Glutamatergic neuron (in vitro differentiated cells): ENCODE data around the gene REV3L. TPM values are rescaled to one million over a fixed set of nuclear protein-coding genes. Genes with fewer than 3 reads are reported as not detected.
A peak's percentile ranks its signal among the peaks of the same experiment; 100 is the strongest.

ENCODE experiments used
- DNase-seq: peaks from one replicate; pipeline ENCODE4 v3.0.0; 2022
- H3K27ac Mint-ChIP-seq: one replicate; pipeline ENCODE4 v1.8.0; 2020; ENCODE audit warnings: mild to moderate bottlenecking, mixed read lengths, inconsistent platforms; ENCODE audit not compliant: unreplicated experiment
- H3K27me3 Mint-ChIP-seq: one replicate; pipeline ENCODE4 v1.8.0; 2020; ENCODE audit warnings: mild to moderate bottlenecking, moderate library complexity, mixed read lengths, inconsistent platforms; ENCODE audit not compliant: unreplicated experiment
- H3K36me3 Mint-ChIP-seq: one replicate; pipeline ENCODE4 v1.8.0; 2020; ENCODE audit warnings: mild to moderate bottlenecking, mixed read lengths, inconsistent platforms; ENCODE audit not compliant: unreplicated experiment
- H3K4me1 Mint-ChIP-seq: one replicate; pipeline ENCODE4 v1.8.0; 2020; ENCODE audit warnings: mild to moderate bottlenecking, low read depth, mixed read lengths, inconsistent platforms; ENCODE audit not compliant: unreplicated experiment
- H3K4me3 Mint-ChIP-seq: one replicate; pipeline ENCODE4 v1.8.0; 2020; ENCODE audit warnings: mild to moderate bottlenecking, mixed read lengths, inconsistent platforms; ENCODE audit not compliant: unreplicated experiment
- H3K9me3 Mint-ChIP-seq: one replicate; pipeline ENCODE4 v1.8.0; 2020; ENCODE audit warnings: mild to moderate bottlenecking, moderate library complexity, mixed read lengths, inconsistent platforms; ENCODE audit not compliant: unreplicated experiment
- CTCF ChIP-seq: fragments of 200-600 bp; sonication (generic); IDR thresholded peaks from one replicate; pipeline ENCODE4 v1.5.0; 2021; ENCODE audit not compliant: partially characterized antibody, unreplicated experiment
- total RNA-seq: library from RNA; stranded (reverse); fragmentation: NEBNext Ultra II Directional; extraction: Animal tissue kit (Norgen Biotek cat#: 25700); gene quantifications from one replicate; pipeline ENCODE4 v1.2.1, GENCODE V29; 2021; ENCODE audit not compliant: unreplicated experiment

REV3L gene
- total RNA-seq, 1 donor from 2014 or later, result 33.3 TPM

DNA sequence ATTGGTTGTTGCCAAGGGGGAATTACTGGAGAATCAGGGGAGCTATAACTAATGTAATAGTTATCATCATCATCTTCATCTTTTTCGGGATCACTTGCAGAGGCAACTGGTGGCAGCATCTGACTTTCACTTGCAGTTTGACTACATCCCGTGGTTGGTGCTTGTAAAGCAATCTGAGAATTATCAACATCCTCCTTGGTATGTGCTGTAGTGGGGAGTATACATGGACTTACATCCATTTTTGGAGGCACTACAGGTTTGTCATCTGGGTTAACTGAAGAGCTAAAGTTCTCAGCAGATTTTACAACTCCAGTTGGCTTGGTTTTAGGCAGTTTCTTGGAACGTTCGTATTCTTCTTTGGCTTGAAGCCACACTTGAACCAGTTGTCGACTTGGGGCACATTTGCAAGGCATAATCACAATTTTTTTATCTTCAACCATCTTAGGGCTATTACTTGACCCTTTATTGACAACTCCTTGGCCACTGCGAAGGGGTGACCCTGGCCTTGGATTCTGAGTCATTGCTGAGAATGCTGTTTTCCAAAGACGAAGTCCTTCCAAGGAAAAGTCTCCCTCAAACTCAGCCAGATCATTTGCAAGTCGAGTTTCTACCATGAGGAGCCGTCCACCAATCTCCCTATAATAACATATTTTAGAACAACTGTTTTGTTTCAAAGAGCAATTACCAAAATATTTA lies 115.5 kb downstream of the REV3L start:
- H3K4me1 Mint-ChIP-seq, result no peaks in the 10 kb centered on the region
- no peak overlapping the region for H3K4me3 Mint-ChIP-seq
- no peaks in the 10 kb centered on the region for H3K36me3 Mint-ChIP-seq
- H3K27ac Mint-ChIP-seq, result no peak overlapping the region
- no peaks in the 10 kb centered on the region for H3K27me3 Mint-ChIP-seq
- no peaks in the 10 kb centered on the region for H3K9me3 Mint-ChIP-seq
- DNase-seq, result no peak
- no peak for TF ChIP-seq CTCF

- Mint-ChIP-seq H3K9me3 (no peaks in the 10 kb centered on the region), H3K4me1 (no peaks in the 10 kb centered on the region), H3K27ac (no peak overlapping the region), H3K4me3 (no peak overlapping the region), H3K27me3 (no peaks in the 10 kb centered on the region), H3K36me3 (no peaks in the 10 kb centered on the region)
- TF ChIP-seq CTCF, result peak; percentile 56
- DNase-seq, result peak; percentile 48
Measured at GRCh38 chr6:111361648-111362047, 121.4 kb downstream of the REV3L start.

- Mint-ChIP-seq H3K9me3 (peaks cover 2% of the 10 kb centered on the region), H3K4me3 (no peak overlapping the region), H3K27ac (no peak overlapping the region), H3K27me3 (no peaks in the 10 kb centered on the region), H3K4me1 (no peaks in the 10 kb centered on the region), H3K36me3 (no peaks in the 10 kb centered on the region)
- no peak for DNase-seq
- TF ChIP-seq CTCF, result no peak
Measured at GRCh38 chr6:111358454-111358853, 124.6 kb downstream of the REV3L start.

DNA sequence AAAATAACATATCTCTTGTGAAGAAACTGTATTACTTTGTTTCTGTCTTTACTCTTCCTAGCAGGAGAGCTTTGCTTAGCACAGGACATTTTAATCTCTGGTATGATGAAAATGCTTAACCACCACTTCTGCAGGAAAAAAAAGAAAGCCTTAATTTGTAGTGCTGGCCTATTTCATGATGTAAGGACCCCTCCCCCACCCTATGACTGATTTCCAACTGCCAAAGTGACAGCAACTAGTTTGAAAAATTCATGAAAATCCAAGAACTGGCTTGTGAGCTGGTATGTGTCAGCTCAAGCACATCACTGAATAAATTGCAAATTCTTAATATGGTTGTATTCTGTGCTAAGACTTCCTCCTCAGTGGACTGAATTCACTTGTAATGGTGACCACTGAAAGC lies 125.3 kb downstream of the REV3L start:
- Mint-ChIP-seq H3K27ac (no peak overlapping the region), H3K4me3 (no peak overlapping the region)
- TF ChIP-seq CTCF, result no peak

DNA sequence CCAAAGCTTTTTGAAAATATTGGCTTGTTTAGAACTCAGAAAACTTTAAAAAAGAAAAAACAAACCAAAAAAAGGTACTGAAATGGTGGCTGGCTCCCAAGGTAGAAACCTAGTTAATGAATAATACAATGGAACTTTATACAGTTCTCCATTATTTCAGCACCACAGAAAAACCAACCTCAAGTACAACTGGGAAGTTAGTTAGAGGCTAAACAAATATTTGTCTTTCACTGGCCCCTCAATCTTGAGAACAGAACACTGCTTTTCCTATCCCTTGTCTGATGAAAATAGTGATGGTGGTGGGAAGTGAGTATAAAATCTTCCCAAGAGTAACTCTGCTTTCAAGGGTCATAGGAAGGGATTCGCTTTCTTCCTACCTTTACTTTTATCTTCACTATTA lies 126.5 kb downstream of the REV3L start:
- Mint-ChIP-seq H3K27me3 (no peaks in the 10 kb centered on the region), H3K4me3 (no peak overlapping the region), H3K9me3 (peaks cover 2% of the 10 kb centered on the region), H3K27ac (no peak overlapping the region), H3K36me3 (no peaks in the 10 kb centered on the region), H3K4me1 (no peaks in the 10 kb centered on the region)
- no peak for DNase-seq
- TF ChIP-seq CTCF, result no peak

More for the DNA sequence above, 125.3 kb downstream of the REV3L start:
- no peaks in the 10 kb centered on the region for H3K36me3 Mint-ChIP-seq
- H3K27me3 Mint-ChIP-seq, result no peaks in the 10 kb centered on the region
- no peaks in the 10 kb centered on the region for H3K4me1 Mint-ChIP-seq
- no peak for DNase-seq
- H3K9me3 Mint-ChIP-seq, result peaks cover 2% of the 10 kb centered on the region
